Fibroblast of skin of right biceps (primary cell): ENCODE measurements around the gene CNTNAP1.

Source experiments
- DNase-seq: peaks from one replicate; pipeline ENCODE4 v3.0.0-alpha.2; 2013

The CNTNAP1 gene

GRCh38 chr17:42743595-42744282 lies 61.4 kb downstream of the CNTNAP1 start:
- peak; percentile 18 for DNase-seq

GRCh38 chr17:42744283-42744805 lies 62.0 kb downstream of the CNTNAP1 start:
- DNase-seq = peak; percentile 55

DNA sequence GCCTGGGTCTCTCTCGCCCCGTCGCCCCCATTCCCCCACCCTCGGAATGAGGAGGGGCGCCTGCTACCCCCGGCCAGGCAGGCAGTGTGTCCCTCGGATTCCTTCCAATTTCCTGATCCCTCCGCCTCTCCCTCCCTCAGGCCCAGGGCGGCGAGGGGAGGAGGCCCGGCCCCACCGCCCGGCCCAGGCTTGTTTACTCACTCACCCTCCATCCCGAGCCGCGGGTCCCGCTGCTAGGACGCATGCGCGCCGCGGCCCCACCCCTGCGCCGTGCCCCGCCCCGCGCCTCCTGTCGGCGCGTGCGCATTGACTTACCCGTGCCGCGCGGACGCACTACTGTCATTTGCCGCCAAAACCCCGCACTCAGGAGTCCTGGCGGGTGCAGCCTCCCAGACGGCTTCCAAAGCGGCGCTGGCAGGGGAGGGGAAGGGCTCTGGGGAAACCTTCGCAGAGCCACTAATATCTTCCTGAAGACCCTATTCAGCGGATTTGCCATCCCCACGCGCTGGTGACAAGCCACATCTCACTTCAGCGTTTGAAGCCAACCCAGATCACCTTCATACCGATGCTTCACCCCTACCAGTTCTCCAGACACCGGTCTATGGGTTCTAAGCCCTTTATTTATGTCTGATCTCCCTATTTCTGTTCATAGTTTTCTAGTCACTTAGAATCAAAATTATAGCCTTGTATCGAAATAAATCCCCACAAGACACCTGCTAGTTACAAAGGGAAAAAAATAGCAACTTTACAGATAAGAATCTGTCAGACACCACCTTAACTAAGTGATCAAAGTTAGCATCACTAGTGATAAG lies 62.7 kb downstream of the CNTNAP1 start, which contains the start of gene EZH1:
EZH1 (minus strand) TSS at position 235 of the 812 bp plus-strand sequence. CDS start 16,099 bp downstream, outside the sequence.
- peak; percentile 92 for DNase-seq

- DNase-seq = no peak
These were observed 66.0 kb downstream of the CNTNAP1 start for GRCh38 chr17:42748202-42748907.

- DNase-seq = no peak
These were observed 66.8 kb downstream of the CNTNAP1 start for GRCh38 chr17:42748908-42749798.
